ENCODE data around the gene CCT7.
A peak's percentile ranks its signal among the peaks of the same experiment; 100 is the strongest.
"Not testable (repeated sequence)": the region's sequence is repeated elsewhere in the genome, so short reads cannot be mapped to it uniquely, and the experiment has no call there.

Gene CCT7

GRCh38 chr2:73233932-73234832 is at the start of gene CCT7:
Gene CCT7 (plus strand): TSS chr2:73234308. CDS start chr2:73234379, 71 bp downstream.
- DNase-seq (ENCODE audit: low read depth in 2 of 2, low spot score in 1 of 2): peak; percentile 71 to 76

- DNase-seq (ENCODE audit: low read depth in 2 of 2, low spot score in 1 of 2): no peak
Observed at GRCh38 chr2:73185965-73186364, 48.1 kb upstream of the CCT7 start.

DNA sequence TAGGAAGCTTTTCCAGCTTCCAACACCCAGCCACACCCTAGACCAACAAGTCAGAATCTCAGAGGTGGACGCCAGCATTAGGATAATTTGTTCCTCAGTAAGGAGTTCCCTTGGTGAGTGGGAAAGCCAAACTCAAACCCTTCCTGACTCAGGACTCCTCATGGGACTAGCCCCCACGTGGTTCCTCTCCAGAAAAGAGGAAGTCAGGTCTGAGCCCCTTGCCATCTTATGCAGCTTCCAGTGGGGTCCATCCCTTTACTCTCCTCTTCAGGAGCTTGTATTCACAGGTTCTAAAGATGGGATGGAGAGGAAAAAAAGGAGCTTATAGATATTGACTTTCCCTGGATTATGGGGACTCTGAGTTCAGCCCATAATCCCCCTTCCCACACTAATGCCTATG is 46.6 kb upstream of the CCT7 start:
- no peak for DNase-seq (ENCODE audit: low read depth in 2 of 2, low spot score in 1 of 2)

DNA sequence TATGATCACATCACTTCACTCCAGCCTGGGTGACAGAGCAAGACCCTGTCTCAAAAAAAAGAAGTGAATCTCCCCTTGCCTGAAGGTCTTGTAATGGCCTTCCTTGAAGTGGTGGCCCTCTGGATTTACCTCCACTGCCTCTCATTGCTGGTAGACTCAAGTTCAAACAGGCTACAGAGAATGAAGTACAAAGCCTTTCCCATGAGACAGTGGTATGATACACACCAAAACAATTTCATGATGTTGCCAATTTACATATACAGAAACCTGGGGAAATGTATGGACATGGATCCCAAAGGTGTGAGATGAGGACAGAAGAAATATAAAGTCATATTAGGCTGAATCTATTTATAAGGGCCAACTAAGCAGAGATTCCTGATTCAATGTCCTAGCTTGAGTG is 36.5 kb upstream of the CCT7 start:
- no peak for DNase-seq (ENCODE audit: low read depth in 2 of 2, low spot score in 1 of 2)

DNA sequence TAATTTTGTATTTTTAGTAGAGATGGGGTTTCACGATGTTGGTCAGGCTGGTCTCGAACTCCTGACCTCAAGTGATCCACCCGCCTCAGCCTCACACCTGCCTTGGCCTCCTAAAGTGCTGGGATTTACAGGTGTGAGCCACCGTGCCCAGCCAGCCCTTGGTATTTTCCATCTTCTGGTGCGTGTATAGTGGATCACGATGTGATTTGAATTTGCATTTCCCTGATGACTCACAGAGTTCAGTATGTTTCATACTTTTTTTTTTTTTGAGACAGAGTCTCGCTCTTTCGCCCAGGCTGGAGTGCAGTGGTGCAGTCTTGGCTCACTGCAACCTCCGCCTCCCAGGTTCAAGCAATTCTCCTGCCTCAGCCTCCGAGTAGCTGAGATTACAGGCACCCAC is 33.8 kb upstream of the CCT7 start:
- not testable (repeated sequence) for DNase-seq (ENCODE audit: low read depth in 2 of 2, low spot score in 1 of 2)

DNA sequence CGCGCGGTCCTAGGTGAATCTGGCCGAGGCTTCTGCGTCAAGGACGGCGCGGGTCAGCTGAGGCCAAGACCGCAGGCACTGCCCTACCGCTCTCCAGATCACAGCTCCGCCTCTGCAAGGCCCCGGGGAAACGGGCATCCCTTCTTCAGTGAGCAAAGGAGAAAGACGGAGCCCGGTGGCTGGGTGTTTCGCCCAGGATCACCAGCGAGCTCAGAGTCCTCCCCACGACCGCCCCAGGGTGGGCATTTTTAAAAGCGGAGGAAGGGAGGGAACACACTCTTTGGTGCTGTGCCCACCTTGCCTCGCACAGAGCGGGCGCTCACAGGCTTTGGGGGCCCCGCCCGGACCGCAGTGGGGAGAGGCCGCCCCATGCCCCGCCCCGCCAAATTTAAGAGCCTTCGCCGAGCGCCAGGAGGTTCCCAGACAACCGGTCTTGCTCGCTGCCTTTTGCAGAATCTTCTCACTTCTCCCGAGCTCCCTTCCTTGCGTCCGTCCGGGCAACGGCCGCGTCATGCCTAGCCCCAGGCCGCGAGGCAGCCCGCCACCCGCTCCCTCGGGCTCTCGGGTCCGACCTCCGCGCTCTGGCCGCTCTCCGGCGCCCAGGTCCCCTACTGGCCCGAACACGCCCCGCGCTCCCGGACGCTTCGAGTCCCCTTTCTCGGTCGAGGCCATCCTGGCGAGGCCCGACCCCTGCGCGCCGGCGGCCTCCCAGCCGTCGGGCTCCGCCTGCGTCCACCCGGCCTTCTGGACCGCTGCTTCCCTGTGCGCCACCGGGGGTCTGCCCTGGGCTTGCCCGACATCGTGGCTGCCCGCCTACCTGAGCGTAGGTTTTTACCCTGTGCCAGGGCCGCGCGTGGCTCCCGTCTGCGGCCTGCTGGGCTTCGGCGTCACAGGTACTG is 31.7 kb upstream of the CCT7 start, which contains the start of gene NOTO:
Gene NOTO (plus strand): TSS at position 419 of the 899 bp plus-strand sequence. CDS start 93 bp downstream, at position 512.
- DNase-seq (ENCODE audit: low read depth in 2 of 2, low spot score in 1 of 2): no peak

DNA sequence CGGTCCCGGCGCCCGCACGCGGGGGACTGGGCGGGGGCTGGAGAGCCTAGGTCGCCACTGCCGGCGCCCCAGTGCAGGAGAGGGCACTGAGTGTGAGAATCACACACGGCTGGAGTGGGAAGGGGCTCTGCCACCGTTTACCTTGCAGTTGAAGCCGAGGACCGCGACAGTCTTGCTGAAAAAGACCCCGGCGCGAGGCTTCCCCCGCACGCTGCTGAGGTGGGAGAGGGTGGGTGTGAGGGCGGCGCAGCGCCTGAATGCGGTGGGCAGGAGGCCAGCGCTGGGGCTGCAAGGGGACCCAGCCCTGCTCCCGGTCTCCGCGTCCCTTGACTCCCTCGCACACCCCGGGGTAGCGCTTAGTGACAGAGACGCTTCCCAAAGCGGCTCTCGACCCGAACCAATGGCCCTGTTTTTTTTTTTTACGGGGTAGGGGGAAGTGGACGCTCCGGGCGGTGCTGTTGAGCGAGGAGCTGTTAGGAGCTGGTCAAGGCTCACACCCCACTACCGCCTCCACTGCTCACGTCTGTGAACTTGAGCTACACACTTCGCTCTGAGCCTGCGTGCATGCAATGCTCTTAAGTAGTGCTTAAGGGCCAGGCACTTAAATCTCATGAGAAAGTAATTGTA is 30.9 kb upstream of the CCT7 start:
- no peak for DNase-seq (ENCODE audit: low read depth in 2 of 2, low spot score in 1 of 2)

- no peak for DNase-seq (ENCODE audit: low read depth in 2 of 2, low spot score in 1 of 2)
Observed at GRCh38 chr2:73205611-73206010, 28.5 kb upstream of the CCT7 start.

DNA sequence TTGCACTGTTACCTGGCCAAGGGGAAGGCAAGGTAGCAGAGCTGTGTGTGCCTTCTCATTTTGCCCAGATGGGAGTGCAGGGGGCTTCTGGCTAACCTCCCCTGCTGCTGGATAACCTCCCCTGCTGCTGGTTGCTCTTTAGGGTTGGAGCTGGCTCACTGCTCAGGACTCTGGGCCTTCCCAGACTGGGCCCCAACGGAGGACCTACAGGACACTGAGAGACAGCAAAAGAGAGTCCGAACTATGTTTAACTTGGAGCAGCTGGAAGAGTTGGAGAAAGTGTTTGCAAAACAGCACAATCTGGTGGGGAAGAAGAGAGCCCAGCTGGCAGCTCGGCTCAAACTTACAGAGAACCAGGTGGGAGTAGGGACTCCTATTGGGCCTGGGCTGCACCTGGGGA is 25.9 kb upstream of the CCT7 start:
- DNase-seq (ENCODE audit: low read depth in 2 of 2, low spot score in 1 of 2): no peak

- no peak for DNase-seq (ENCODE audit: low read depth in 2 of 2, low spot score in 1 of 2)
Observed at GRCh38 chr2:73210019-73210418, 24.1 kb upstream of the CCT7 start.

DNA sequence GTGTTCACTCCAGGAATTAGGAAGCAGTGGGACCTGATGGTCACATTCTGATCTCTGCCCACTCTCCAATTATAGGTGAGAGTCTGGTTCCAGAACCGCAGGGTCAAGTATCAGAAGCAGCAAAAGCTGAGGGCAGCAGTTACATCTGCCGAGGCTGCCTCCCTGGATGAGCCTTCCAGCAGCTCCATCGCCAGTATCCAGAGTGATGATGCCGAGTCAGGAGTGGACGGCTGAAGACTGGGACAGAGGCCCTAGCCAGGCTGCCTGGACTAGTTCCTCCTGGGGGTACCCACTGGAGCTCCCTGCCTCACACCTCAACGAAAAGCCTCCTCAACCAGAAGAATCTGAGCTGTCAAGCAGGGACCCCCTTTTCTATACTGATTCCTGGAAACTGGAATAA is 23.4 kb upstream of the CCT7 start:
- DNase-seq (ENCODE audit: low read depth in 2 of 2, low spot score in 1 of 2): no peak

- no peak for DNase-seq (ENCODE audit: low read depth in 2 of 2, low spot score in 1 of 2)
Observed at GRCh38 chr2:73212098-73212447, 22.0 kb upstream of the CCT7 start.

DNA sequence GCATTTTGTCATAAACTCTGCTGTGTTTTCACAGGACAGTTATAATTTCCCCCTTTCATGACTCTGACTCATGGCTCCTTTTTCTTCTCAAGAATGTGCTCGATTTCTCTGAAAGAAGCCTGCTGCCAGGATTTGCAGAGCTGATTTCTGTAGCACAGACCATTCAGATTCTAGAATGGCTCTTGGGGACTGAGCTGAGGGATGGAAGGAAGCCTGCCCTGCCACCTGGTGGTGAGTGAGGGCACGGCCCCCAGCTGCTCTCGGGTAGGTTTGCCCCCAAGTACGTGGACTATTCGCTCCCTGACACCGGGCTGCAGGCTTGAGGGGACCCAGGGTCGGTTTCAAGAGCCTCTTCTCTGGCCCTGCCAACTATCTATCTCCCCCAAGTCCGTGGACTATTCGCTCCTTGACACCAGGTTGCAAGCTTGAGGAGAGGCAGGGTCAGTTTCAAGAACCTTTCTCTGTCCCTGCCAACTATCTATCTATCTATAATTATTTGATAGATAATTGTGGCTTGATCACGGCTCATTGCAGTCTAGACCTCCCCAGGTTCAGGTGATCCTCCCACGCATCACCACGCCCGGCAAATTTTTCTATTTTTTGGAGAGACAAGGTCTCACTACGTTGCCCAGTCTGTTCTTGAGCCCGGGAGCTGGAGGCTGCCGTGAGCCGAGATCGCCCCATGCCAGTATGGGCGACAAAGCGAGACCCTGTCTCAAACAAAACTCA is 21.5 kb upstream of the CCT7 start:
- DNase-seq (ENCODE audit: low read depth in 2 of 2, low spot score in 1 of 2): peak; percentile 42 to 49

GRCh38 chr2:73214120-73215035 is 19.7 kb upstream of the CCT7 start, which contains the start of gene SMYD5:
Gene SMYD5 (plus strand): TSS chr2:73214245. CDS start chr2:73214267, 22 bp downstream.
- DNase-seq (ENCODE audit: low read depth in 2 of 2, low spot score in 1 of 2): peak; percentile 86

GRCh38 chr2:73215254-73215653 is 18.9 kb upstream of the CCT7 start:
- DNase-seq (ENCODE audit: low read depth in 2 of 2, low spot score in 1 of 2): no peak

GRCh38 chr2:73217160-73217559 is 16.9 kb upstream of the CCT7 start:
- DNase-seq (ENCODE audit: low read depth in 2 of 2, low spot score in 1 of 2): no peak

- DNase-seq (ENCODE audit: low read depth in 2 of 2, low spot score in 1 of 2): no peak
Observed at GRCh38 chr2:73217826-73218225, 16.3 kb upstream of the CCT7 start.

- DNase-seq (ENCODE audit: low read depth in 2 of 2, low spot score in 1 of 2): no peak
Observed at GRCh38 chr2:73218298-73218697, 15.8 kb upstream of the CCT7 start.

DNA sequence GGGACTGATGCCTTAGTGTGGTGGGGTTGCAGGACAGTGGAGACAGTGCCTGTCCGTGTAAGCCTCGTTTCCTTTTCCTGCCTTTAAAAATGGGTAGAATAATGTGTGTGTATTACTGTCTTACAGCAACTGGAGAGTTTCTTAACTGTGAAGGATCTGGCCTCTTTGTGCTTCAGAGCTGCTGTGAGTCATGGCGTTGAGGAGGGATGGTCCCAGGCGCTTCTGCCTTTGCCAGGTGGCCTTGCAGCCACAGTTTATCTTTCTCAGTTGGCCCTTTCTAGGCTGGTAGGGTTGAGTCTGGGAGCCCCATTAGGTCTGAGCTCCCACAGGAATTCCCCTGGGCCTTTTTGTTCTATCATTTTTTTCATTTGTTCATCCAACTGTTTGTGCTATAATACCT is 10.3 kb upstream of the CCT7 start:
- no peak for DNase-seq (ENCODE audit: low read depth in 2 of 2, low spot score in 1 of 2)

All from stimulated activated CD8-positive, alpha-beta memory T cell treated with anti-CD3 and anti-CD28 coated beads, Interleukin-4, amount 100 ng/mL, for 1 hour (primary cell).